Liver (tissue), 2 donors: ENCODE data around the gene SAYSD1.

Experiments
- TF ChIP-seq, protein P1 (sequence below): fragments of 150-350 bp; IDR thresholded peaks from 2 replicates; pipeline ENCODE4 v1.5.1; 2017; ENCODE audit warnings: improper control_type of control experiment, low read depth, low read length; ENCODE audit not compliant: missing input control
- TF ChIP-seq, protein P2 (sequence below): IDR thresholded peaks from 2 replicates; pipeline ENCODE4 v1.6.1; 2016; ENCODE audit warnings: antibody characterized with exemption
- donor health status: healthy.

DNA sequence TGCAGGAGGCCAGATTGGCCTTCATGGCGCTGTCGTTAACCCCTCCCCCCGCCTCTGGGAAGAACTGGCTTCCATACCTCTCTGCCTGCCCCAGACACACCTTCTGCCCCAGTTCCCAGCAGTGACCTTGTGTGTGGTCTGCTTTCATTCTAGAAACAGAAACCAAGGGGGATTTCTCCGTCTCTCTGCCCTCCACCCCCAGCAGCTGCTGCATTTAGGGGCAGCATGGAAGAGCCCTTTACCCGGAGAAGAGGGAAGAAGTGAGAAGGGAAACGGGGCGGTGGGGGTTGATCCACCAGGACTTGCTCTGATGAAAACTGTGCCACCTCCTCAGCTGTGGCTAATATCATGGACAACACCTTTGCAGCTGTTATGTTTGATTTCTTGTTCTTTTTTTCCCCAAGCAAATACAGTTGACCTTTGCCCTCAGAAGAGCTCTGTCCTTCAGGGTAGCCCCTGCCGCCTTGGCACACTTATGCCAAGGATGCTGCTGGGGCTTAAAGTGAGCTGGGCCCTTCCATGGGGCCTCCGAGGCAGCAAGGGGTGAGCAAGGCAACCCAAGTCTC is 60.3 kb downstream of the SAYSD1 start:
- TF ChIP-seq, protein P1, sequence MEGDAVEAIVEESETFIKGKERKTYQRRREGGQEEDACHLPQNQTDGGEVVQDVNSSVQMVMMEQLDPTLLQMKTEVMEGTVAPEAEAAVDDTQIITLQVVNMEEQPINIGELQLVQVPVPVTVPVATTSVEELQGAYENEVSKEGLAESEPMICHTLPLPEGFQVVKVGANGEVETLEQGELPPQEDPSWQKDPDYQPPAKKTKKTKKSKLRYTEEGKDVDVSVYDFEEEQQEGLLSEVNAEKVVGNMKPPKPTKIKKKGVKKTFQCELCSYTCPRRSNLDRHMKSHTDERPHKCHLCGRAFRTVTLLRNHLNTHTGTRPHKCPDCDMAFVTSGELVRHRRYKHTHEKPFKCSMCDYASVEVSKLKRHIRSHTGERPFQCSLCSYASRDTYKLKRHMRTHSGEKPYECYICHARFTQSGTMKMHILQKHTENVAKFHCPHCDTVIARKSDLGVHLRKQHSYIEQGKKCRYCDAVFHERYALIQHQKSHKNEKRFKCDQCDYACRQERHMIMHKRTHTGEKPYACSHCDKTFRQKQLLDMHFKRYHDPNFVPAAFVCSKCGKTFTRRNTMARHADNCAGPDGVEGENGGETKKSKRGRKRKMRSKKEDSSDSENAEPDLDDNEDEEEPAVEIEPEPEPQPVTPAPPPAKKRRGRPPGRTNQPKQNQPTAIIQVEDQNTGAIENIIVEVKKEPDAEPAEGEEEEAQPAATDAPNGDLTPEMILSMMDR = no peak
- TF ChIP-seq, protein P2, sequence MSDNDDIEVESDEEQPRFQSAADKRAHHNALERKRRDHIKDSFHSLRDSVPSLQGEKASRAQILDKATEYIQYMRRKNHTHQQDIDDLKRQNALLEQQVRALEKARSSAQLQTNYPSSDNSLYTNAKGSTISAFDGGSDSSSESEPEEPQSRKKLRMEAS = no peak
